HG02678 (cell line): ENCODE measurements around the gene ATP5F1D.

Experiments used
- ATAC-seq: cut with Tn5 transposase; IDR thresholded peaks from one replicate; pipeline ENCODE4 v1.9.1; 2021; ENCODE audit warnings: mild to moderate bottlenecking, moderate library complexity; ENCODE audit not compliant: unreplicated experiment

Gene ATP5F1D

GRCh38 chr19:1256646-1257474, 15.3 kb downstream of the ATP5F1D start:
- ATAC-seq = no peak

DNA sequence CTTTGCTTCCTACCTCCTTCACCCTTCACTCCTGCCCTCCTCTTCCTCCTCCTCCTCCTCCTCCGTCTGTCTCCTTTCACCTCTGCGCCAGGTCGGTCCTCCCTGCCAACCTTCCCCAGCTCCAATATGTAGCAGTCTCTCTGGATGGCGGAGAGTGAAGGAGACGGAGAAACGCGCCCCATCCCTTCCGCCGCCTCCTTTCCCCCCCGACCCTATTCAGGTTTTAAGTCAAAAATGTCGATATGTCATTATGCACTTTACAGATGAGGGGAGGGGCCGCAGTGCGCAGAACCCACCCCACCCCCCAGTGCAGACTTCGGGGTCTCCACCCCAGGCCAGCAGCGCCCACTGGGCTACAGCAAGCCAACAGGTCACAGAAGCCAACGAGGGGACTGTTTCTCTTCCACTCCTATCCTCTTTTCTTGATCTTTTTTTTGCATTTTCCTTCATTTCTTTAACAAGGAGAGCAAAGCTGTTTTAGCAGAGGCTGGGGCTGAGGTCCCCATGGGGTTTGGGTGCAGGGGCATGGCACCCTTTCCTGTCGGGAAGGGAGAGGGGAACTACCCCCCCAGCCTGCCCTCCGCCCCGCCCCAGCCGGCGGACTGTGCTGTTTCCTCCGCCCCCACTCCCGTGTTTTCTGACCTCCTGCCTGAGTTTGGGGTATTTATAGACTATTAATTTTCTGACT, 16.1 kb downstream of the ATP5F1D start:
- ATAC-seq = no peak

DNA sequence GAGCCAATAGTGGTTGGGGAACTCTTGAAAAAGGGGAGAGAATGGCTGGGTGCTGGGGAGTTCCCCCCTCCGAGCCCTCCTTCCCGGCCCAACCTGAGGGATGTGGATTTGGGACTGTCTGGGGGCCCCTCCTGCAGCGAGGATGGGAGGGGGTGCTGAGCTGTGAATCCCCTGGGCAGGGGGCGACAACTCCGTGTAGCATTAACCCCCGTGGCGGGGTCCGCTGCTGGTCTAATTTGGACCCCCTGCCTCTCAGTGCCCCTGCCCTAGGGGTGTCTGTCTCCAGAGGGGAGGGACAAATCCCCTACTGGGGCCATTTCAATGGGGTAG, 16.6 kb downstream of the ATP5F1D start:
- ATAC-seq = no peak

GRCh38 chr19:1258707-1259205, 17.2 kb downstream of the ATP5F1D start:
- ATAC-seq = no peak

DNA sequence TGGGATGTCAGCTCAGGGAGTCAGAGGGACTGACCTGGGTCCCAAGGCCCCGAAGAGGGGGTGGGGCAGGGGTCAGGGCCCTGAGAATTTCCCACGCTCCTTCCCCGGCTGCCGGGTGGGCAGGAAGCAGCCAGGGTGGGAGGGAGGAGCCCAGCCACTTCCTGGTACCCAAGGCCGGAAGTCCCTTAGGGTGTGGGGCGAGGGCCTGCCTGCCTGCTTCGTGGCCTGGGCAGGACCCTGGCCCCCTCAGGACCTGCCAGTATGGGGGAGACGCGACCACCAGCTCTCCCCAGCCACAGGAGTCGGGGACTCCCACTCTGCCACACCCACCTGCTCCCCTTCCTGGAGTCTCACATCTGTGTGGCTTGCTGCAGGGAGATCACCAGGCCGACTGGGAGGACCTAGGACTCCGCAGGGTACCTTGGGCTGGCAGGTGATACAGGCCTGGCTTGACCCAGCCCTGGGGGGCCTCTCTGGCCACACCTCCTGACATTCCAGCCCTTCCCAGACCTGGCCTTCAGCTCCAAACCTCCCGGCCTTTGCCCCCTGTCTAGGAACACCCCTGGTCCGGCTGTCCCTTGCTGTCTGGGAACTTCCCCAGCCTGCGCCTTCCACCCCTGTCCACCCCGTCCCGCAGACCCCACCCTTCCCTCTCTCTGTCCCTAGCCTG, 17.8 kb downstream of the ATP5F1D start:
- peak; percentile 33 for ATAC-seq

- peak; percentile 3 for ATAC-seq
These were observed 18.6 kb downstream of the ATP5F1D start for GRCh38 chr19:1259876-1260748.

DNA sequence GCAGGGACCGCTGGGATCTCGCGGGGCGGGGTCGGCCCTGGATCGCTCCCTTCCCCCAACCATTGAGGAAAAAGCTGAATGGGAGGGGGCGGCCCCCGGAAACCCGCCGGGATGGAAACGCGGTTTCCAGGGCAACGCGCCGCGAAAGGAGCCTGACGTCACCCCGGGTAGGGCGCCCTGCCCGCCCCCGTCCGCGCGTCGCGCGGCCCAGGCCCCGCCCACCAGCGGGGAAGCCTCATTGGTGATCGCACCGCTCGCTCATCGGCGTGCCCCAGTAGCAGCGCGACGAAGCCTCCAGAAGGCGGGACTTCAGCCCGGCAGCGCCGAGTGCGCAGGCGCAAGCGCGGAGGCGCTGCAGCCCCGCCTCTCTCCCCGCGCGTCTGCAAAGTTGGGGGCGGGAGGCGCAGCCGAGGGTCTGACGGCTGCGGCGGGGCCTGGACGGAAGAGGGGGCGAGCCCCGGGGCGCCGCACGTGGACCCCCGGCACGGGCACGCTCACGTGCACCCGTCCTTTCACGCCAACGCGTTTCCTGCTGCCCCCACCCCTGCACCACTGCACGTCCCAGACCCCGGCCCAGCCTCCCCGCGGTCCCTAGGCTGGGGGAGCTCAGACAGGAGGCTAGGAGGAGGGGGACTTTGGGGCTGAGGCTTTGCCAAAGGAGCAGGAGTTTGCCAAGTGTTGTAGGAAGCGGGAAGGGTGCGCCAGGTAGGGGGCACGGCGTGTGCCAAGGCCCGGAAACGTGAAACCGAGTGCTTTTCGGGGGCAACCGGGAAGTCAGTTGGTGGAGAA, 19.4 kb downstream of the ATP5F1D start:
- ATAC-seq = peak; percentile 70

- ATAC-seq = no peak
These were observed 19.9 kb downstream of the ATP5F1D start for GRCh38 chr19:1261538-1261797.

DNA sequence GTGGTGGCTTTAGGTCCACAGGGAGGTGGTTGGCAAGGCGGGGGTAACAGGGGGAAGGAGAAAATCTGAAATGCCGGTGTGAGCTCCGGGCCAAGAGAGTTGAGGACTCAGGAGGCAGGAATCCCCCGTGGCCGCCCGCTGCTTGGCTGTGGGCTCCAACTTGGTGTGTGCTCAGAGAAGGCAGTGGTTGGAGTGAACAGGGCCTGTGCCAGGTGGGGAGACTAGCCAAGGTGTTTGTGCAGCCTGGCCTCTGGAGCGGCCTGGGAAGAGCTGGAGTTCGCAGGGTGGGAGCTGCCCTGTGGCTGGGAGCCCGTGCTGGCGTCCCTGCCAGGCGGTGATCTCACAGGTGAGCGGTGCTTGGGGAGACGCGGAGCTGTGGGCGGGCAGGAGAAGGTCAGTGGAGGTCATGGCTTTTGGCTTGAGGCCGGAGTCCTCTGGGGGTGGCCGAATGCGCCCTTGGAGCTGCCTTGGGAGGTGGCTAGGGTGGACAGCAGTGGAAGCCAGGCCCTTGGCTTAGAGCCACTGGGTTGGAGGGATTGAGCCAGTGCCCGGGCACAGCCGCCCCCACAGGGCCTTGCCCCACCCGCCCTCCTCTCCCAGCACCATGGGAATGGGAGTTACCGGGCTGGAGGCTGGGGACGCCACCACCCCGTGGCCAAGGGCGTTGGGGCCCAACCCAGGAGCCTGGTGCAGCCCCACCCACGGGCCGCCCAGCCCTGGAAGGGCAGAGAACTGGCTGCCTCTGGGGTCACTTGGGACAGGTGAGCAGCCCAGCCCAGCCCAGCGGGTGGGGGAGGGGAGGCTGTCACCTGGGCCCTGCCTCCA, 20.5 kb downstream of the ATP5F1D start:
- no peak for ATAC-seq

GRCh38 chr19:1262623-1263123, 21.1 kb downstream of the ATP5F1D start:
- ATAC-seq = no peak

- no peak for ATAC-seq
These were observed 21.6 kb downstream of the ATP5F1D start for GRCh38 chr19:1263188-1263587.

DNA sequence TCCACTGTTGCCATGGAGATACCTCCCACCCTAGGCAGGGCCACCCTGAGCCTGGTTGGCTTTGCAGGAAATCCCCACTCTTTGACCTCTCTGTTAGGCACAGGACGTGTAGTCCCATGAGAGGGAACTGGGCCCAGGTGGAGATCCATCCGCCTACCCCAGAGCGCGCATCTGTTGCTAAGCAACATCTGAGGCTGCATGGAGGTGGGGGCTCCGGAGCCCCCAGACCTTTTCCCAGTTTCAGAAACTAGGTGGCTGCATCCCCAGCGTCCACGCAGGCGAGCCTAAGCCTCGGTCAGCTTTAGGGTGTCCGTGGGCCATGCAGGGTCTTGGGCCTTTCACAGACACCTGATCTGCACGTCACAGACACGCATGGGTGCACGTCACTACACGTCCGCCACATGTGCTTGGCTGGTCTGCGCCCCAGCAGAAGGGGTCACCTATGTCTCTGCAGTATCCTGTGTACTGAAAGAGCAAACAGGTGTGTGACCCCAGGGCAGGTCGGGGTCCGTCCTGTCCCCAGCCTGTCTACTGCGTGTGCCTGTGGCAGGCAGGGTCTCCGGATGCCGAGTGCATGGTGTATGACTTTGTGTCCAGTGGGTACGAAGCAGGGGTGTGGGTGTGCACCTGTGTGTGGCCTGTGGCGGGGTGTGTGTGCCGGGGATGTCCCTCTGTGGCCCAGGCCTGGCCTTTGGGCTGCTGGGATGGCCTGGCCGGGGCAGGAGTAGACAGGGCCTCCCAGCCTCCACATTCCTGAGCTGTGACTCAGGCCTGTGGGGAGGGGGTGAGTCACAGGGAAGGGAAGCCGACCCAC, 23.5 kb downstream of the ATP5F1D start:
- no peak for ATAC-seq

- no peak for ATAC-seq
These were observed 24.1 kb downstream of the ATP5F1D start for GRCh38 chr19:1265615-1266128.

GRCh38 chr19:1266129-1266915, 24.8 kb downstream of the ATP5F1D start:
- ATAC-seq = peak; percentile 37

DNA sequence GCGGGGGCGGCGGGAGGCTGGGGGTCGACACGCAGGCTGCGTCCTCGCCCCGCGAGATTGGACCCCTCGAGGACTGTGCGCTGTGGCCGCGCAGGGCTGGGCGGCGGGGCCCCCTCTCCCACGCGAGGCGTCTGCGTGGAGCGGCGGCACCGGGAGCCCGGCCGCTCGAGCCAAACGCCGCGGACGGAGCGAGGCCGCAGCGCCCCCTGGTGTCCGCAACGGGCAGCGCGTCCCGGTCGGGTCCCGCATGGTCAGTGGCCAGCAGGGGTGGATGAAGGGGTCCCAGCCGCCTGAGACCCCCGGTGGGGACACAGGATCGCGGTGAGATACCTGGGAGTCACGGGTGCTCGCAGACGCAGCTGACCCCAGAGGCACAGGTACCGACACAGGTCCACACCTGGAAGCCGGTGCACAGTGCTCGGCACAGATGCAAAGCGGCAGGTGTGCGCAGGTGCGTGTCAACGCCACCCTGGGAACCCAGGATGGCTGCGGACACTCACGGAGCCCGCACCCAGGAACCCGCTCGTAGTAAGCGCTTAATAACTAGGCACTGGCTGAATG, 25.4 kb downstream of the ATP5F1D start:
- ATAC-seq = peak; percentile 13

GRCh38 chr19:1267477-1268225, 26.1 kb downstream of the ATP5F1D start:
- ATAC-seq = no peak
